Stimulated activated CD4-positive, alpha-beta T cell treated with anti-CD3 and anti-CD28 coated beads, Interleukin-15, amount 100 ng/mL, for 1 hour (primary cell): Measurements from ENCODE around the gene DUXA.

Experiments used
- DNase-seq, 2 donors: peaks; one replicate each; pipeline ENCODE4 v3.0.0-alpha.2; 2020; ENCODE audit warnings: low read depth in 1 of 2, low spot score in 1 of 2

DUXA gene

DNA sequence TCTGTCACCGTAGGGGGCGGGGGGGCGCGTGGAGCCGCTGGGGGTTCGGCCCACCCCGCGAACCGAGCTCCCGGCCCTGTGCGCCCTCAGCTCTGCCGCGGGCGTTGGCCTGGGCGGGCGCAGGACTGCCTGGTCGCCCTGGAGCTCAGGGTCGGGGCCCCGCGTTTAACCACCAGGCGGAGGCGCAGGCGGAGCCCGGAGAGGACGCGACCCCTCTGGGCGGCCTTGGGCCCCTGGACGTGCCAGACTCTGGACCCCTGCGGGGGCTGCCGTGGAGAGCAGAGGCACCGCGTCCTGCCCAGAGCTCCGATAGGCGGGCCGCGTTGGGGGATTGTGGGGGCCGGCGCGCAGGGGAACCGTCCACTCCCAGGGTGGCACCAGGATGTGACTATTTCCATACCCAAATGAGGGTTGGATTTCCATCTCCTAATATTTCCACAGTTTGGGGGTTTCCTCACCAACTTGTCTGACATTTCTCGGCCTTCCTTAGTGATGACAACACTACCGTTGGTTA is 60.5 kb downstream of the DUXA start:
- DNase-seq: no peak

DNA sequence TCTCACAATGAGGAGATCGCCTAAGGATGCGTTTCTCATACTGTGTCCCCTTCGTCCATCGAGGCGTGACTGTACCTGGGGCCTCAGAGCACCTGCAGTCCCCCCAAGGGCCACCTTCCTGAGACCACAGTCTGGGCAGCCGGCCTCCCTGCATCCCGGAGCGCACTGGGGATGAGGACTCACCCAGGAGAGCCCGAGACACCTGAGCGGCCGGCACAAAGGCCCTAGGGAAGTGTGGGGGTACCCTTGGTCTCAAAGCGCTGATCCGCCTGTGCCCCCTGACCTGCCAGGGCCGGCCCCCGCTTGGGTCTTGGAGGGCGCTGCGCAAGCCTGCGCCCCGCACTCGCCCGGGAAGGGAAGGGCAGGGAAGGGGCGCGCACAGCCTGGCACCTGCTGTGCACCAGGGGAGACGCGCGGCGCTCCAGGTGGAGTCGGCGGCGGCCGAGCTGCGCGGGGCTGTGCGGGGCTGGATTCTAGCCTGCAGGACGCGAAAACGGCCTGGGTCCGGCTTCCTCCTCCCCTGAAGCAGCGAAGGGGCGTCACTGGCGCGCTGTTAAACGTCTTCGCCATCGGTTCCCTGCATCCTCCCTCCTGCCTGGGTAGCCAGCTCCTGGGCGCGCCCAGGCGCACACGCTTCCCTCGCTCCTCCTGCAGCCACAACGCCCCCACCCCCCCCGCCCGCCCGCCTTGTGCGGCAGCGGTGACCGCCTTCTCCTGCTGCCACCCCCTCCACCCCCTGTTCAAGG is 61.1 kb downstream of the DUXA start:
- DNase-seq: no peak
